ENCODE results near the gene TMEM26.

The TMEM26 gene

DNA sequence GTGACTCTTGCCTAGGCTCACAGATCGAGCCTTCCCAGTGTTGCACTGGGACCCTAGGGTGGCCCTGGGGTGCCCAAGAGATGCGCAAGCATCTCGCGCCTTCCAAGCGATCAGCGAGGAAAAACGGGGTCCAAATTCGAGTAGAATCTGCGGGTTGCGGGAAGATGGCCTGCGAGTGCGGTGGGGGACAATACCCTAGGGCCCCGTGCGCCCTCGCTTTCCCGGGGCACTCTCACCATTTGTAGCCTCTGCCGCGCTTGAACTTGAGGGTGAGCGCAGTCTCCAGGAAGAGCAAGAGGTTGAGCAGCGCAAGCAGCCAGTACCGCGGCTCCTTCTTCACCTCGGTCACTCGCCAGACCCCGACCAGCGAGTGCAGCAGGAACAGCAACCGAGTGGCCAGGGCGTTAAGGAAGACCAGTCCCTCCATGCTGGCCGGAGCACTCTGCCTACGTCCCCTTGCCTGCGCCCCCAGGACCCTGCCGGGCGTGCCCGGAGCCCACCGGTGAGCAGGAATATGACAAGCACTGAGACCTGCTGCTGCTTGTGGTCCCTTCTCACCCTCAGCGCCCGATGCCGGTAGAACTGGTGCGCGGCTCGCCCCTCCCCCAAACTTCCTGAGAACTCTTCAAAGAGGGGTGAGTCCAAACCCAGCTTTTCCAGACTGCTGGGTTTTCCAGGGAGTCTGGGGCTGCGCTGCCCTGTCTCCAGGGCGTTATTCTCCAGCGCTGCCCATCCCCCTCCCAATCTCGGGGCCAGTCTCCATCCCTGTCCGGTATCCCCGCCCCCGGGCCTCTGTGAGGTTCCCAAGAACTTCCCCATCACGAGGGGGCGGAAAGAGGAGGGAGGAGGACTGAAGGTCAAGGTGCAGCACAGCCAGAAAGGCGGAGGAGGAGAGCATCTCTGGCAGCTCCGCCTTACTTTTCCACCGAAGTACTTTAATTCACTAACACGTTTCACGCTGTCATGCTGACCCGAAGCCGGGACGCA, at the start of gene TMEM26:
Gene TMEM26, minus strand, starts transcription at position 727 of the 987 bp plus-strand sequence. Its CDS starts 300 bp downstream, at position 427.
- no peak for DNase-seq (ENCODE audit: low read depth)

DNA sequence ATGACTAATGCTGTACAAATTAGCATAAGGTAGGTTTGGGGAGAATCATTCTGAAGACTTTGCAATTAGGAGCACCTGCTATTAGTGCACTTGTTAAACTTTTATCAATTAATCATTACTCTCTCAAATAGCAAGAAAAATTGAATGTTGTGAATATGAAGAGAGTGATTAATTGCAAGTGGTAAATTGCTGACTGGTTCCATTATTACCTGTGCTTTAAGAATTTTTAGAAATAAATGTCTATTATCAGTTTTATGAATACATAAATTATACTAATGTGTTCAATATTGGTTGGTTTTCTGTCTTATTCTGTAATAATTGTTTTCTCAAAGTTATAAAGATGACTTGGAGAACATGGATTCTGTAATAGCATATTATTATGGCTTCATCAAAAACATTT, 47.3 kb upstream of the TMEM26 start:
- no peak for DNase-seq (ENCODE audit: low read depth)

DNA sequence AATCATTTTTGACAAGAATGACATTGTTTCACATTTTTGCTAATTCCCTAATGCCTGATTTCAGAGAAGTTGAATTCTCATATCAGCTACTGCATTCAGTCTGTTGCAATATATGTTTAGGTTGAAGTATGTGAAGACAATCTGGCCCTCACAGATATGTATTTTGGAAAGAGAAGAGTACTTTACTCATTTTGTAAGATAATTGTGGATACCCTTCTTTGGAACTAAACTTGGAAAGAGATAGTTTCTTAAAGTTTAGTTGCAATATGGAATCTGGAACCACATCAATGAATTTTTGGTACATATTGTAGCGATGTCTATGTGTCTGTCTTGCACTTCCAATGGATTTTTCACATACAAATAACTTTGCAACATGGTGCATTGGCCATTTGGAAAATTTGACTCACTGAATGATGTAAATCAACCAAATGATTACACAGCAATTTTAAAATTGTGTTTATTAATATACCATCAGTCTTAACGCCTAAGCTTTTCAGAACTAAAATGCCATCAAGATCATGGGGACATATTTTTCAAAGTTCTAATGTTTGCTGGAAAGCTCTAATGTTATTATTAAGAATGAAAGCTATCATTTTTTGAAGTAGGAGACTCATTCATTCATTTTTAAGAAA, 39.3 kb upstream of the TMEM26 start:
- DNase-seq (ENCODE audit: low read depth): no peak

DNA sequence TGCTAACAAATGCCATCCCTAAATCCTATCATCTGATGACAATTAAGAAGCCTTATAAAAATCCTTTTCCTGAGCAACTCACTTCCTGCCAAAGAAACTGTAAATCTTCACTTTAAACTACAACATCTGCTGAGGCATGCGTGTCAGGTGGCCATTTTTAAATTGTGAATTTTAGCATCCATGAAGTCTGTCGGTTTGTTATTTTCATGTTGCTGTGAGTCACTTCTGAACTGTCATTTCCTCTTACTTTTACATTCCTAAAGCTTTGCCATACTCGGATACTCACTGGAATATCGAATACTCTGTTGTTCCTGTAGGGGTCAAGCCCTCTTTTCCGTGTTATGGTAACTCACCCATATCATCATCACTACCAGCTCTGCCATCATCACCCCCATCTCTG, 34.3 kb upstream of the TMEM26 start:
- no peak for DNase-seq (ENCODE audit: low read depth)

DNA sequence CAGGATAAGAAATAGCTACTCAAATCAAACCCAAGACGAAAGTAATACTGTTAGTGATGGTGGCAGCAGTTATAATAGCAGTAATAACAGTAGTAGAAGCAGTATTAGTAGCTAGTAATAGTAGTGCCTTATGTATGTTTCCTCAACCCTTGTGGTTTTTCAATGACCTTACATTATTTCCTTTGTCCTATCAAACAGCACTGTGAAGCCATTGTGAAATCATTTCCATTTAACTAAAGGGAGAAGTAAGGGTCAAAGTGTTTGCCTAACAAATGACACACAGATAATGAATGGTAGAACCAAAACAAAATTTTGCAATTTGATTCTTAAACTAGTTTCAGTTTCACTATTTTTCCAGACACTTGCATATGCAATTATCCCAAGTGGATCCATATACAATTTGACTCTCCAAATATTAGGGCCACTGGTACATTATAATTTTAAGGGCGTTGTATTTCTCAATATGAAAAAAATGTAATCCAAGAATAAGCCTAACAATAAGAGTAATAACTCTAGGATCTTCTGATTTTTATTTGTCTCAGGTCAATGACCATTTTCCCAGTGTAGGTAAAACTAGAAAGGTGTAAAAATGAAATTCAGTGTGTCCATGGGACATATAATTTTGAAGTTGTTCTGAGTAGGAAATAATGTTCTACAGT, 33.7 kb upstream of the TMEM26 start:
- DNase-seq (ENCODE audit: low read depth): no peak

DNA sequence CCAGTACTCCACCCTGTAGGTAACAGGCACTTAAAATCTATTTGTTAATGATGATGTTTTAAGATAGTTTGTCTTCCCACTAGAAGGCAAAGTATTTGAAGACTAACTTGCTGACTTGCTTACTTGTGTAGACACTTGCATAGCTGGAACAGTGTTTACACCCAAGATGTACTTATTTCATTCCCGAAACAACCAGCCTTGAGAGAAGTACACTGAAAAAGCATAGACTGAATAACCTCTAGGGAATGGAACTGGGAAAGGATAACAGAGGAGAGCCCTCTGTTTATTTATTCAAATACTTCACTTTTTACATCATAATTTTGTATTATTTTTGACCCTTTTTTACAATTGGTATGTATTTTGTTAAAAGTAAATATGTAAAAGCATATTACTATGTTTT, 33.1 kb upstream of the TMEM26 start:
- no peak for DNase-seq (ENCODE audit: low read depth)

DNA sequence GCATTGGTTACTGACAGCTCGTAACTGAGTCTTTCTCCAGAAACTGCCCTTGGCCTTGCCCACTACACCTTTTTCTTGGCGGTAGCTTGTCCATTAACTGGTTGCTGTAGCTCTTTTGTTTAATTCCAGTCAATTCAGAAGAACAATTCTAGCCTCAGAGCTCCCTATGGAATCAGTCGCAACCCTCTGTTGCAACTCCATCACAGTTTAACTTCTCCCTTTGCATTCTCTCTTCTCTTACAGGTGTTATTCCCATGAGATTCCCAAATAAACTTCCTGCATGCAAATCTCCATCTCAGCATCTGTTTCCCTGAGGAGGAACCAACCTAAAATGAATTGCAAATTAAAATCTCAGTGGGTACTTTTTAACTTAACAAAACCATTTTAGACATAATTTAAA, 28.4 kb upstream of the TMEM26 start:
- DNase-seq (ENCODE audit: low read depth): no peak

DNA sequence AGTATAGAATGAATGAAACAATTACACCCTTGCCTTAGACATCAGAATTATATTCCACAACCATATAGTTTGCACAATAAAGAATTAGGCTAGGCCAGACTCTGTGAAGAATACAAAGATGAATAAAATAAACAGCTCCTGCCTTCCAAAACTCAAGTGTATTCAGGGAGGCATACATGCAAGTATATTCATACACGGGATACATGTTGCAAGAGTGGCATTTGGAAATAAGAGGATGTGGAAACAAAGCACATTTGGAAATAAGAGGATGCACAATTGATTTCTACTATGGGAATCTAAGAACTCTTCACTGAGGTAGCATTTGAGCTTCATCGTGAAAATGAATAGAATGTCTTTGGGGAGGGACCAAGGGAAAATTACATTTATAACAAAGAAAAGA, 27.0 kb upstream of the TMEM26 start:
- no peak for DNase-seq (ENCODE audit: low read depth)

DNA sequence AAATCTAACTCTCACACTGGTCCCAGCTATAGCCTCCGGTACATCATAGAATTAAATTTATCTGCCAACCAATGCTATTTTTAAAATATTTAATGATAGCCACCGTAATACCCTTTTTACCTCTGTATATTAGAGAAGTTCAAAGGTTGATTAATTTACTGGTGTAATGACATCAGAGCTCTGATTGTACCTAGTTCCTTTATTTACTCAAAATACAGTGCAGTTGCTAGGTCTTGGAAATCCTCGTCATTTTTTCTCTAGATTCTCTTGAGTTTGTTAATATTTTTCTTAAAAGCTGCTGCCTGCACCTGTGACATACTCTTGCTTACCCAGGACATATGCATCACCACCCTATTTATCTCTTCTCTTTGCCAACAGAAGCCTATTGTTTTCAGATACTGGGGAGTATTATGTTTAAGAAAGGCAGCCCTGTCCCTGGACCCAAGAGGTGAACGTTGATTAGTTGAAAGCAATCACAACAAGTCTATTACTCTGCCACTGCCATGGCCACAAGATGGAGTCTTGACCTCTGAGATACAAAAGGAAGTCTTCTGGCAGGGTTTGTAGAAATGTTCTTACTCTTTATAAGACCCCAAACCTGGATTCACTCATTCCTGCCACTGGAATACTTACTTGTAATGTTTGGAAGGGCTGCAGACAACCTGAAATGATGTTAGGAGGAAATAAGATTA, 25.6 kb upstream of the TMEM26 start:
- no peak for DNase-seq (ENCODE audit: low read depth)

DNA sequence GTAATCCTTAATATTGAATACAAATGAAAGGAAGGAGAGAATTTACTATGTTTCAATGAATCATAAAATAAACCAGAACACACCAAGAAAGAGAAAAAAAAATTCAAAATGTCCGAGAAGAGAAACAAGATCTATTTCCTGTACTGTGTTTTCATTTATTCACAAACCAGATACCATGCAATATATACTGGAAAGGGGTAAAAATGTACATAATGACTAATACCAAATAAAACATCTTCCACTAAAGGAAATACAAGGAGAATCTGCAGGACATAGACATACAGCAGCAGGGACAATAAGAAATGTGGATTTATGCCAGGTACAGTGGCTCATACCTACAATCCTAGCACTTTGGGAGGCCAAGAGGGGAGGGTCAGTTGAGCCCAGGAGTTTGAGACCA, 24.3 kb upstream of the TMEM26 start:
- DNase-seq (ENCODE audit: low read depth): no peak

DNA sequence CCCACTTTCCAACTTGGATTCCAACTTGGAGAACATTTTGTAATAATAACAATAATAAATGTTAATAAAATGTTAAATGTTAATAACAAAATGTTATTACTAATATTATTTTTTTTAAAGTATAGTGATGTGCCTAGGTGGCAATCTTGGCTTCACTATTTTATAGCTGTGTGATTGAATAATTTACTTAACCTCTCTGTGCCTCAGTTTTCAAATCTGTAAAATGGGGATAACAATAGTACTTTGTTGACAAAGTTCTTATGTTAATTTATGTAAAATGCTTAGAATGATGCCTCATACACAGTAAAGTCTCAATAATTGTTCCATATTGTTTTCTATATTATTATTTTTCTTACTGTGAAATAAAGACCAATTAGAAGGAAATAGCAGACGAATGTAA, 23.3 kb upstream of the TMEM26 start:
- no peak for DNase-seq (ENCODE audit: low read depth)

DNA sequence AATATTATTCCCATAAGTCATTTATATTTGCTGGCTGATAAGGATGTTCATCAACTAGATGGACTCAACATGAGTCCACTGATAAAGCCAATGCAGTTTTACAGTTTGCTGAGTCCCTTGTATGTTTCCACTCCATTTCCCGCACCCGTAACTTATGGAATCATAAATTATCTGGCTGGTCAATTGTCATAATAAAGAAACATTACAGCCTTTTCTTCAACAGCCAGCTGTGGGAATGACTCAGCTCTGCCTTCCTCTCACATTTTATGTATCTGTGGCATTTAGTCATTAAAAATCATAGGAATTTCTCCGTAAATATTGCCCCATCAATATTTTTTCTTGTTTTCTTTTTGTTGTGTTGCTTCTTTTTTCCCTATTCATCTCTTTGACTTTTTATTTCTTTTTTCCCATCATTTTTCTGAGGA, 22.3 kb upstream of the TMEM26 start:
- DNase-seq (ENCODE audit: low read depth): no peak

DNA sequence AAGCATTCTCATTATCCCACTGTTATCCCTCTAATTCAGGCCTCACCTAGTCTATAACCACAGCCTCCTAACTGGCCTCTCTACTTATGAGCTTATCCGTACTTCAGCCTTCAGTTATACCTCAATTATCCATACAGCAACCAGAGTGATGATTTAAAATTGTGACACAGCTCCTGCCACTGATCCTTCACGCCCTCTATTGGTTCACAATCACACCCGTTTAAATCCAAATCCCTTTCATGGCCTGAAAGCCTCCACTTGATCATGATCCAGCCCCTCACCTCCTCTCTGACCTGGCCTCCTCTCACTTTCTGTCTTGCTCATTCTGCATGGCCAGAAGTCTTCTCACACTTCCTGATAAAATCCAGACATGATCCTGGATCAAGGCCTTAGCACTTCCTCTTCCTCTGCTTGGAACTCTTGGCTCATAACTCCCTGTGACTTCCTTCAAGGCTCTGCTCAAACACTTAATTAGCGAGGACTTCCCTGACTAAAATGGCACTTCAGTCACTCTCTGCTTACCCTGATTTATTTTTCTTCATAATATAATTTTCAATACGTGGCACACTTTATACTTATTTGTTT, 19.0 kb upstream of the TMEM26 start:
- no peak for DNase-seq (ENCODE audit: low read depth)

DNA sequence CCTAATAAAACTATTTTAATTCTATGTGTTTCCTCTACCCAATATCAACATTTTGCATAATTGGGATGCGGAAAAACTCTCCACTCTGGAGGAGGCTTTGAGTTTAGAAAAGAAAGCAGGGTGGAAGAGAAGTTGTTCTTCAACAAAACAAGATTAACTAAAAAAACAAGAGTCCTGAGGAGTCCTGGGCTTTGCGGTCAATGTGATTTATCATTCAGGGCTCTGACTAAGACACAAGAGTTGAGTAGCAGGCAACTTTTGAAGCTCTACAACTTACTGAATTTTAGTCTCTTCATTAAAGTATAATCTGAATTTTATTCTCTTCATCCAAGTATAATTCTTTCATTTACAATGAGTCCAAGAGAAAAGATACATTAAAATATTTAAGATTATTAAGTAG, 18.3 kb upstream of the TMEM26 start:
- DNase-seq (ENCODE audit: low read depth): no peak

DNA sequence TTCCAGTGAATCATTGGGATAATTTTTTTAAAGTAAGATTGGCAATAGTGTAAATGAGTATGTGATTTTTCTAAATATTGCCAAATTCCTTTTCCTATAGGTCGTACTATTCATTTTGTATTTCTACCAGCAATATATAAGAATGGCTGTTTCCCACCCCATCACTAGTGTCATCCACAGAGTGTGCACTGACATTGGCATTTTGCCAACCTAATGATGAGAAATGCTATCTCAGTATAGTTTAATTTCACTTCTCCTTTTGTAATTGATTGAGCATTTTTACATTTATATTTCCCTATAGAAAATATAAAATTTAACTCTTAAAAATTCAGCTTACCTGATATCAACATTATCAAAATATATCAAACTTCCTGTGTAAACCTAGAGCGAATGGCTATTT, 17.6 kb upstream of the TMEM26 start:
- DNase-seq (ENCODE audit: low read depth): no peak

DNA sequence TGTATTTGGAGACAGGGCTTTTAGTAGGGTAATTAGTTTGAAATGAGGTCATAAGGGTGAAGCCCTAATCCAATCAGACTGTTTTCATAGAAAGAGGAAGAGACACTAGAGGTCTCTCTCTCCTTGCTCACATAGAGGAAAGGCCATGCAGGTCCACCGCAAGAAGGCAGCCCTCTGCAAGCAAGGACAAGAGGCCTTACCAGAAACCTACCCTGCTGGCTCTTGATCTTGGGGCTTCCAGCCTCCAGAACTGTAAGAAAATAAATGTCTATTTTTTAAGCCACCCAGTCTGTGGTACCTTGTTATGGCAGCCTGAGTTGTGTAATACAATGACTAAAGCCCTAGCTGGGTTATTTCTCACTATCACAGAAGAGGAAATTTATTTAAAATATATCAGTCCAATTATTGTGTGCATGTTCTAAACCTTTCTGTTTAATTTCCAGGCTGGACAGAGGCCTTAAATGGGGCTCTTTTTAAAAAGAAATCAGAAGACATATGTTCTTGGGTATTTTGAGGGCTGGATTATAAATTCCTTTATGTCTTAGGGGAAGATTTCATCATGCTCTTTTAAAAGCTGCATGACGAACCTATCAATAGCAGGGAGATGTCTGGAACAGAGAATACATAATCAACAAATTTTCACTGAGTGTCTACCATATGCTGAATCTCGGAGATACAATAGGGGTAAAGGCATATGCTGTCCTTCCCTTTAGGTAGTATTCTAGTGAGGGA, 12.9 kb upstream of the TMEM26 start:
- no peak for DNase-seq (ENCODE audit: low read depth)

DNA sequence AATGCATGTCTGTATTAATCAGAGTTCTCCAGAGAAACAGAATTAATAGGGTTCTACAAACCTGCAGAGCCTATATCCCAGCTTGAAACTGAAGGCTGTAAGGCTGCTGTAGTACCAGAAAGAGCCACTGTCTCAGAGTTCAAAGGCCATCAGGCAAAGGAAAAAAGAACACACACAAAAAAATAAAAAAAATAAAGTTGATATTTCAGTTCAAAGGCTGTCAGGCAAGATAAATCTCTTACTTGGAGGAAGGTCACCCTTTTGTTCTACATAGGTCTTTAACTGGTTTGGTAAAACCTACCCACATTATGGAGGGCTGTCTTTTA, 12.0 kb upstream of the TMEM26 start:
- no peak for DNase-seq (ENCODE audit: low read depth)

DNA sequence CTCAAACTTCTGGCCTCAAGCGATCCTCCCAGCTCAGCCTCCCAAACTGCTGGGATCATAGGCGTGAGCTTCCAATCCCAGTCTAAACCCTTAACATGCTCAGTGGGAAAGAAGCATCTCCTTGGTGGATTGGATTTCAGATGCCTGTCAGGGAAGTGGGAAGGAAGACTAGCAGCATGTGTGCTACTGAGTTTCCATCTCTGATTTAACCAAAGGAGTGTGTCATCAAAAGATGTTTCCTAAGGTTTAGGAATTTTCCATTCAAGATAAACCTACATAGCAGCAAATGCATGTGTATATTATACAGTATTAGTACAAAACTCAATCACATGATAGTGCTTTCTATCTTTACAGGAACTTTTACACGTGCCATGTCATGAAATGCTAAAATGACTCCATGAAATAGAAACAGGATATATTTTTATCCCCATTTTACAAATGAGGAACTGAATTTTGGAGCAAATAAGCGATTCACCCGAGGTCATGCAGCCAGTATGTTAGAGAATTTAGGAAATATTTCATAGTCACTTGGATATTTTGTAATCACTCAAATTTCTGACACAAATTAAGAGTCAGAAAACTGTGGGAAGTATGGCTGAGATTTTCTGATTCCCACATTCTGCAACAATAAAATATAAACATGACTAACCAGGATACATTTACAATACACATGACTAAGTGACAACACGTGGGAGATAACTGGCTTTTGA, 11.4 kb upstream of the TMEM26 start:
- DNase-seq (ENCODE audit: low read depth): no peak

DNA sequence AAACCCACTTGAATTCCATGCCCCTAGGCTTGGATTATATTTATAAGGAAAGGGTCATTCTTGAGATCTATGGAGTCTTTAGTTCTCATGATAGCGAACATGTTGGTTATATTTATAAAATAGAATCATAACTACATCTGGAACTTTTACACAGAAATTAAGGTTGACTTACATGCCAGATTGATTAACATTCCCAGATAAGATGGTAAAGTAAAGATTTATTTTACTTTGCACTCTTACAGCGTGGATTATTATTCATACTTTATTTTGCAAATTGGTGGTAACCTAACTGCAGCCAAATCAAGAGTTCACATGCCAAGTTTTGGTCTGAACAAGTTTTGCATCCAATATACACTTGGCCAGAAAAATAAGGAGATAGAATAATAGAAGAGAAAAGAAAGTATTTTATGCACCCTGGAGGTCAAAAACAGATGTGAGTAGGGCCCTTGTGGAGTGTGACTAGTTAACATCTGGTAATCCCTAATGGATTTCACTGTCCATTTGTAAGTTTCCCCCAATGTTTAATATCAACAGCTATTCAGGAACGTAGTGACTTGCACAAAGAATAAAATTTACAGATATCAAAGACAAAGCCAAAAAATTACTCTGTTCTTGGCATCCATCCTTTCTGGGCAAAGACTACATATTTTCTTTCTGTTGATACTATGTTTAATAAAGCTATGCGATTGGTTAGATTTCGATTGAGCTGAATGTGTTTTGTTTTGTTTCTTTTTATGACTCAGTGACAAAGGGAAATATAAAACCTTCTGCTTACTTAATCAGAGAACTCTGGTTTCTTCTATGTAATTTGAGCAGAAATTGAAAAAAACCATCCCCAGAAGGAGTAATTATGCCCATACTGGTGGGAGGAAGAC, 10.1 kb upstream of the TMEM26 start:
- no peak for DNase-seq (ENCODE audit: low read depth)

DNA sequence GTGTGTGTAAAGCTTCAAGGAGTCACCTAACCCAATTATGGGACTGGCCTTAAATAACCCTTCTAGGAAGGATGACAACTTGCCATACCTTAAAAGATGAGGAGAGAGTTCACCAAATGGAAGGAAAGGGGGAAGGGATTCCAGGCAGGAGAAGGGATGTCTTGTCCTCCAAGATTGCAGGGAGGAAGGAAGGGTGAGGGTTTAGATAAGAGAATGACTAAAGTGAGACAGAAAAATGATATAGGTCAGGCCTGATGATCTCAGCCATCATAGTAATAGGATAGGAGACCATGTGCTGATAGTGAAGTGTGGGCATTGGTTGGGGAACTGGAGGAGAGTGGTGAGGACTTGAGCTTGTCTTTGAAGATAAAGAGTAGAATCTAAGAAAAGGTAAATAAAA, 7.7 kb upstream of the TMEM26 start:
- DNase-seq (ENCODE audit: low read depth): no peak
